PC-9 (cell line): ENCODE results near the gene LIN28B.

ENCODE experiments used
- EZH2 ChIP-seq: fragments of 200-600 bp; sonication (generic); IDR thresholded peaks from 2 replicates; pipeline ENCODE4 v1.8.0; 2017; ENCODE audit warnings: antibody characterized with exemption, low read depth
- TF ChIP-seq, protein P1 (sequence below): fragments of 200-600 bp; sonication (generic); conservative IDR thresholded peaks from 2 replicates; pipeline ENCODE4 v1.6.1; 2017; ENCODE audit warnings: mixed run types, antibody characterized with exemption, mild to moderate bottlenecking, moderate library complexity

DNA sequence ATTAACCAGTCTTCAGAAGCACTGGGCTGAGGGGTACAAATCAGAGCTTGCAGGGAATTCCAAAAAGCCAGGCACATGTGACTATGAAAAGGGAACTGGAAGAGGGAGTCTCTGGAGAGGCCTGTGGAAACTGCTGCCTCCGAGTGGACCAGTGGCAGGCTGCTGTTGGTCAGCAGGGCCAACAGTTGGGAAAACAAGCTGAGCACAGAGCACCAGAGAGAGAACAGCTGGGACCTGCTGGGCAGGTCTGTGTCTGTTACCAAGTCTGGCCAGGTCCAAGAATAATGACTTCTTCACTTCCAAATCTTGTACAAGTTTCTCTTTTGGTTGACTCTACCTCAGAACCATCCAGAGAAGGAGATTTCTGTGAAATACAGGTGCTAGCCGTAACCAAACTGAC is 81.4 kb downstream of the LIN28B start:
- TF ChIP-seq, protein P1, sequence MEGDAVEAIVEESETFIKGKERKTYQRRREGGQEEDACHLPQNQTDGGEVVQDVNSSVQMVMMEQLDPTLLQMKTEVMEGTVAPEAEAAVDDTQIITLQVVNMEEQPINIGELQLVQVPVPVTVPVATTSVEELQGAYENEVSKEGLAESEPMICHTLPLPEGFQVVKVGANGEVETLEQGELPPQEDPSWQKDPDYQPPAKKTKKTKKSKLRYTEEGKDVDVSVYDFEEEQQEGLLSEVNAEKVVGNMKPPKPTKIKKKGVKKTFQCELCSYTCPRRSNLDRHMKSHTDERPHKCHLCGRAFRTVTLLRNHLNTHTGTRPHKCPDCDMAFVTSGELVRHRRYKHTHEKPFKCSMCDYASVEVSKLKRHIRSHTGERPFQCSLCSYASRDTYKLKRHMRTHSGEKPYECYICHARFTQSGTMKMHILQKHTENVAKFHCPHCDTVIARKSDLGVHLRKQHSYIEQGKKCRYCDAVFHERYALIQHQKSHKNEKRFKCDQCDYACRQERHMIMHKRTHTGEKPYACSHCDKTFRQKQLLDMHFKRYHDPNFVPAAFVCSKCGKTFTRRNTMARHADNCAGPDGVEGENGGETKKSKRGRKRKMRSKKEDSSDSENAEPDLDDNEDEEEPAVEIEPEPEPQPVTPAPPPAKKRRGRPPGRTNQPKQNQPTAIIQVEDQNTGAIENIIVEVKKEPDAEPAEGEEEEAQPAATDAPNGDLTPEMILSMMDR: no peak
- TF ChIP-seq EZH2: no peak
